HCT116 (cell line): ENCODE data around the gene GJB2.

ENCODE experiments used
- CEBPB ChIP-seq: IDR thresholded peaks from 2 replicates; pipeline ENCODE4 v1.6.1; 2012; ENCODE audit warnings: low read depth
- CTCF ChIP-seq, 3 experiments: fragments of 200-600 bp in 1 of 3; sonication (generic) in 1 of 3; IDR thresholded peaks in 2 of 3; conservative IDR thresholded peaks in 1 of 3; 2 replicates each; pipeline ENCODE4 v1.5.1; 2012 to 2017; ENCODE audit warnings: low read depth in 2 of 3, low read length in 2 of 3, antibody characterized with exemption in 1 of 3, borderline replicate concordance in 1 of 3, control low read depth in 1 of 3, mild to moderate bottlenecking in 1 of 3, mixed read lengths in 1 of 3, mixed run types in 1 of 3, moderate library complexity in 1 of 3; ENCODE audit not compliant: insufficient read depth in 1 of 3
- ELF1 ChIP-seq: IDR thresholded peaks from 2 replicates; pipeline ENCODE4 v1.6.1; 2012; ENCODE audit warnings: low read depth, borderline replicate concordance
- EZH2 ChIP-seq: fragments of 200-600 bp; sonication (generic); IDR thresholded peaks from 2 replicates; pipeline ENCODE4 v1.6.1; 2017; ENCODE audit warnings: antibody characterized with exemption, mixed run types
- EZH2phosphoT487 ChIP-seq: fragments of 200-600 bp; IDR thresholded peaks from 2 replicates; pipeline ENCODE4 v1.6.1; 2018; ENCODE audit warnings: antibody characterized with exemption, borderline replicate concordance
- JUND ChIP-seq: IDR thresholded peaks from 2 replicates; pipeline ENCODE4 v1.6.1; 2012
- MAX ChIP-seq: IDR thresholded peaks from 2 replicates; pipeline ENCODE4 v1.6.1; 2012
- POLR2A ChIP-seq: IDR thresholded peaks from 2 replicates; pipeline ENCODE4 v1.7.0; 2011; ENCODE audit warnings: borderline replicate concordance; ENCODE audit not compliant: insufficient read depth, insufficient read length; ENCODE audit errors: extremely low read depth
- RAD21 ChIP-seq: IDR thresholded peaks from 2 replicates; pipeline ENCODE4 v1.6.1; 2012; ENCODE audit warnings: low read depth, mild to moderate bottlenecking
- REST ChIP-seq: IDR thresholded peaks from 2 replicates; pipeline ENCODE4 v1.6.1; 2012; ENCODE audit warnings: low read depth
- SIN3A ChIP-seq: IDR thresholded peaks from 2 replicates; pipeline ENCODE4 v1.6.1; 2012; ENCODE audit warnings: low read depth
- SP1 ChIP-seq: IDR thresholded peaks from 2 replicates; pipeline ENCODE4 v1.6.1; 2012; ENCODE audit warnings: low read depth
- ZBTB33 ChIP-seq: IDR thresholded peaks from 2 replicates; pipeline ENCODE4 v1.6.1; 2011; ENCODE audit warnings: mild to moderate bottlenecking, low read length, moderate library complexity; ENCODE audit not compliant: insufficient replicate concordance; ENCODE audit errors: extremely low read depth
- ZNF274 ChIP-seq: fragments of 200-500 bp; sonication (Bioruptor generic); IDR thresholded peaks from 2 replicates; pipeline ENCODE4 v1.6.1; 2014; ENCODE audit warnings: mild to moderate bottlenecking, low read depth, low read length, inconsistent platforms

- TF ChIP-seq CTCF (IDR thresholded peaks at IDR 0.05 in 2 of 3, conservative IDR thresholded peaks at IDR 0.05 in 1 of 3; ENCODE audit: borderline replicate concordance in 1 of 3, insufficient read depth in 1 of 3, low read depth in 2 of 3, low read length in 2 of 3) (no peak), RAD21 (no peak), SIN3A (no peak), CEBPB (no peak), ELF1 (no peak), ZBTB33 (no peak), ZNF274 (no peak), REST (no peak), SP1 (no peak), POLR2A (no peak), EZH2phosphoT487 (no peak), JUND (no peak), EZH2 (no peak), MAX (no peak)
These were observed at the start of gene GJB2 for GRCh38 chr13:20192836-20193161.
